Small intestine (tissue), 7 donors: ENCODE measurements around the gene PLXNB2. TPM values are rescaled to one million over a fixed set of nuclear protein-coding genes. Genes with fewer than 3 reads are reported as not detected.

ENCODE experiments used
- DNase-seq, 2 donors: peaks; one replicate each; pipeline versions ENCODE4 v3.0.0 to v3.0.0-alpha.2; 2013
- FAIRE-seq: peaks from 2 replicates; lab custom pipeline; 2012; peaks lifted over from hg19 to GRCh38; lab: Jason Lieb, UNC
- H3K27ac ChIP-seq, 3 donors: one replicate each; pipeline ENCODE4 v1.5.1; 2013; ENCODE audit warnings: low read length in 2 of 3, mild to moderate bottlenecking in 2 of 3, control low read depth in 1 of 3, inconsistent platforms in 1 of 3, low read depth in 1 of 3, moderate library complexity in 1 of 3
- H3K27me3 ChIP-seq, 3 donors: one replicate each; pipeline ENCODE4 v1.6.1; 2013; ENCODE audit warnings: low read length in 3 of 3, inconsistent platforms in 1 of 3; ENCODE audit not compliant: control insufficient read depth in 3 of 3, insufficient read depth in 3 of 3
- H3K36me3 ChIP-seq, 3 donors: one replicate each; pipeline ENCODE4 v1.6.1; 2013; ENCODE audit warnings: low read length in 3 of 3, inconsistent platforms in 1 of 3, low read depth in 1 of 3, mild to moderate bottlenecking in 1 of 3, moderate library complexity in 1 of 3; ENCODE audit not compliant: control insufficient read depth in 3 of 3, insufficient read depth in 2 of 3
- H3K4me1 ChIP-seq, 3 donors: one replicate each; pipeline ENCODE4 v1.6.1; 2013; ENCODE audit warnings: low read length in 2 of 3, inconsistent platforms in 1 of 3, low read depth in 1 of 3, mild to moderate bottlenecking in 1 of 3, moderate library complexity in 1 of 3; ENCODE audit not compliant: control insufficient read depth in 3 of 3, insufficient read depth in 2 of 3
- H3K4me3 ChIP-seq, 3 donors: one replicate each; pipeline ENCODE4 v1.5.1; 2013; ENCODE audit warnings: low read length in 3 of 3, control low read depth in 1 of 3, inconsistent platforms in 1 of 3, low read depth in 1 of 3, mild to moderate bottlenecking in 1 of 3, moderate library complexity in 1 of 3
- H3K9me3 ChIP-seq, 2 donors: one replicate each; pipeline ENCODE4 v1.6.1; 2013; ENCODE audit warnings: low read depth in 1 of 2, low read length in 1 of 2; ENCODE audit not compliant: control insufficient read depth in 2 of 2, insufficient read depth in 1 of 2
- WGBS, 3 donors: extraction: QIAGEN DNeasy Blood & Tissue Kit; methylation state at CpG; one replicate each; pipeline ENCODE4 v1.1.7; 2013; 5-methylcytosine and 5-hydroxymethylcytosine counted together
- polyA plus RNA-seq, 4 donors: library from polyadenylated mRNA; stranded (reverse) in 3 of 4; unstranded in 1 of 4; fragments of 200-250 nt in 3 of 4; fragments of 120-200 nt in 1 of 4; gene quantifications; one replicate each; pipeline versions ENCODE4 v1.2.1 to v1.2.3, GENCODE V29; 2013
- donor health status: healthy with polysubstance abuse.
- donor health status: control.
- donor health status: control.
- donor health status: Bipolar disorder and iron deficiency.
- donor health status: healthy.

Gene PLXNB2
- polyA plus RNA-seq, 4 donors = 70.3 to 179 (median 95.2) TPM

DNA sequence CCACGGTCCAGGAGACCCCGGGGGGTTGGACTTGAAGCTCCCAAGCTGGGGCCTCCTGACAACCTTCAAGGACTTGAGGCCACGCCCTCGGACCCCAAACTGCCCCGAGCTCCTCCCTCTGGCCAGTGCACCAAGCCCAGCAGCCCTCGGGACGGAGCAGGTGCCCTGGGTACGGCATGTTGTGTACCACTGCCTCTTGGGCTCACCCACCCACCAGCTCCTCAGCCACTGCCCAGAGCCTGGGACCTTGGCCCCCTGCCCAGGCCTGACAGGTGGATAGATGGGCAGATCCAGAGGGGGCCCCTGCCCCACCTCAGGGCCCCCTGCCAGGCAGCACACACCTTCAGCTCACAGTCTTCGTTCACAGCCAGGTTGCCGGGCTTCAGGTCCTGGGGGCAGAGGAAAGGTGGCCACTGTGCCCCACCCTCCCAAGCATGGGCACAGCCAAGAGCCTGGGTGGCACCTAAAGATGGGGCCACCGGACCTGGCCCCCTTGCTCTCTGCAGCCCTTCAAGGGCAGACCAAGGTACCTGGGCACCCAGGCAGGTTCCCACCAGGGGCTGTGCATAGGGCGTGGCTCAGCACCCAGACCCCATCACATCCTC, 51.1 kb downstream of the PLXNB2 start:
- DNase-seq (no peak), FAIRE-seq (no peak)
- Histone ChIP-seq H3K4me1 (no peaks in the 10 kb centered on the region), H3K9me3 (no peaks in the 10 kb centered on the region), H3K27me3 (peaks cover 0 to 11% (median 8%) of the 10 kb centered on the region in 3 donors), H3K4me3 (no peak overlapping the region), H3K27ac (no peak overlapping the region), H3K36me3 (peaks cover 0 to 5% (median 0%) of the 10 kb centered on the region in 3 donors)
- WGBS, 3 donors = 33 to 80% (median 60%) methylated on average over 10 to 12 of the region's 12 CpGs

DNA sequence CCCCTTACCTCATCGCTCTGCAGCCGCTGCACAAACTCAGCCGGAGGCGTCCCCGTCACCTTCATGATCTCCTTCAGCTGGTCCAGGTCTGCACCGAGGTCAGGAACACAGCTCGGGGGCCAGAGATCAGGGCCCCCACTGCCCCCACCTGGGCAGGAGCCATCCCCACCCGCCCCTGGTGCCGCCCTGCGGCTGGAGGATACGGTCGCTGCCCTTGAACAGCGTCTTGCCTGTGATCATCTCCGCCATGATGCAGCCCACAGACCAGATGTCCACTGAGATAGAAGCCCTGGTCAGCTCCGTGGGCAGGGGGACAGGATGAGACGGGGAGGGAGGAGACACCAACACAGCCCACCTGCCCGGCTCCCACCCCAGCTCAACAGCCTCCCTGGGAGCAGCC, 51.8 kb downstream of the PLXNB2 start:
- no peak overlapping the region for H3K4me3 ChIP-seq
- peaks cover 0 to 3% (median 0%) of the 10 kb centered on the region in 3 donors for H3K4me1 ChIP-seq
- H3K27me3 ChIP-seq = peaks cover 0 to 7% (median 2%) of the 10 kb centered on the region in 3 donors
- DNase-seq (no peak), FAIRE-seq (no peak)
- 83 to 91% (median 88%) methylated on average over 14 to 17 of the region's 17 CpGs for WGBS, 3 donors
- H3K9me3 ChIP-seq = no peaks in the 10 kb centered on the region
- H3K27ac ChIP-seq = no peak overlapping the region
- peaks cover 0 to 5% (median 0%) of the 10 kb centered on the region in 3 donors for H3K36me3 ChIP-seq

GRCh38 chr22:50255099-50255498, 52.3 kb downstream of the PLXNB2 start:
- FAIRE-seq (no peak), DNase-seq (no peak)
- peaks cover 0 to 2% (median 0%) of the 10 kb centered on the region in 3 donors for H3K27me3 ChIP-seq
- no peak overlapping the region for H3K27ac ChIP-seq
- 80 to 87% (median 86%) methylated on average over 19 of the region's 19 CpGs for WGBS, 3 donors
- H3K36me3 ChIP-seq = peaks cover 0 to 6% (median 0%) of the 10 kb centered on the region in 3 donors
- peaks cover 4 to 8% (median 4%) of the 10 kb centered on the region in 3 donors for H3K4me1 ChIP-seq
- no peaks in the 10 kb centered on the region for H3K9me3 ChIP-seq
- H3K4me3 ChIP-seq = no peak overlapping the region

GRCh38 chr22:50253941-50254340, 53.5 kb downstream of the PLXNB2 start:
- FAIRE-seq (no peak), DNase-seq (no peak)
- Histone ChIP-seq H3K4me3 (no peak overlapping the region), H3K27me3 (no peaks in the 10 kb centered on the region), H3K4me1 (peaks cover 5 to 17% (median 7%) of the 10 kb centered on the region in 3 donors), H3K27ac (no peak overlapping the region), H3K36me3 (peaks cover 0 to 15% (median 0%) of the 10 kb centered on the region in 3 donors), H3K9me3 (no peaks in the 10 kb centered on the region)
- WGBS, 3 donors = 38 to 75% (median 57%) methylated on average over 8 of the region's 8 CpGs

GRCh38 chr22:50253046-50253915, 54.2 kb downstream of the PLXNB2 start:
- 70 to 80% (median 72%) methylated on average over 22 of the region's 22 CpGs for WGBS, 3 donors
- no peak overlapping the region for H3K4me3 ChIP-seq

DNA sequence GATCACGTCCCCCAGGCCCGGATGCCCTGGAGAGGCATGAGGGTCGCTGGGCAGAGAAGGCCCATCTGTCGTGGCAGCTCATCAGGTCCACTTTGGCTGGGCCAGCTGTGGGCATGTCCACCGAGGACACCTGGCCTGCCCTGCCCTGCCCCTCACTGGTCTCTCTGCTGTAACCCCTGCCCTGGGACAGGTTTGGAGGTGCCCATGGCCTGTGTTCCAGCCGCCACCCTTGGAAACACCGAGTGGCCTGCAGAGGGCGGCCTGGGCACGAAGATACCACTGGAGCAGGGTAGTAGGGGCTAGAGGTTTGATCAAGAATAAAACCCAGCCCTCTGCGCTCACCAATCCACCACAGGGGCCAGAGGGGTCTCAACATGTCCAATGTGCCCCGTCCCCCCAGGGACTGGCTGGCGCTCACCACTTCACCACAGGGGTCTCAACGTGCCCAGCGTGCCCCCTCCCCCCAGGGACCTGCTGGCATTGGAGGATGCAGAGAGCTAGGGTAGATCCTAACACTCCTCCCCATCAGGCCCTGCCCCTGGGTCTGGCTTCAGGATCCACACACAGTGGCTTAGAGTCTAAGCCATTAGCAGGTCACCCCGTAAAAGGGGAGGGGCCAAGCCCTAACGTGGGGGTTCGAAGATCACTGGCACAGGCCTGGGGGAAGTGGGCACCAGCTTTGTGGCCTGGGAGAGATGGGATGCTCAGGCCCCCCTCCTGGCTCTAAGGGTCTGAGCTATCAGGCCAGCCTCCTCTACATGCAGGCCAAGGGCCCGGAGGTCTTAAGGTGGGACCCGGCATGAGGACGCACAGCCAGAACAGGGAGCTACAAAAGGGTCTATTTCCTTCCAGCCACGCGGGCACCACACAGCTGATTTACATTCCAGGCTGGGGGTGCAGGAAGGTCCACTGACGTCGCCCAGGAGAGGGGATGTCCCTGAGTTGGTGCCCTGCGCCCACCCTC, 55.1 kb downstream of the PLXNB2 start:
- peaks cover 5 to 19% (median 9%) of the 10 kb centered on the region in 3 donors for H3K4me1 ChIP-seq

More at GRCh38 chr22:50253046-50253915, 54.2 kb downstream of the PLXNB2 start:
- Histone ChIP-seq H3K9me3 (no peaks in the 10 kb centered on the region), H3K4me1 (peaks cover 5 to 17% (median 7%) of the 10 kb centered on the region in 3 donors), H3K27me3 (no peaks in the 10 kb centered on the region), H3K36me3 (peaks cover 0 to 22% (median 0%) of the 10 kb centered on the region in 3 donors), H3K27ac (no peak overlapping the region)
- DNase-seq (no peak), FAIRE-seq (no peak)

DNA sequence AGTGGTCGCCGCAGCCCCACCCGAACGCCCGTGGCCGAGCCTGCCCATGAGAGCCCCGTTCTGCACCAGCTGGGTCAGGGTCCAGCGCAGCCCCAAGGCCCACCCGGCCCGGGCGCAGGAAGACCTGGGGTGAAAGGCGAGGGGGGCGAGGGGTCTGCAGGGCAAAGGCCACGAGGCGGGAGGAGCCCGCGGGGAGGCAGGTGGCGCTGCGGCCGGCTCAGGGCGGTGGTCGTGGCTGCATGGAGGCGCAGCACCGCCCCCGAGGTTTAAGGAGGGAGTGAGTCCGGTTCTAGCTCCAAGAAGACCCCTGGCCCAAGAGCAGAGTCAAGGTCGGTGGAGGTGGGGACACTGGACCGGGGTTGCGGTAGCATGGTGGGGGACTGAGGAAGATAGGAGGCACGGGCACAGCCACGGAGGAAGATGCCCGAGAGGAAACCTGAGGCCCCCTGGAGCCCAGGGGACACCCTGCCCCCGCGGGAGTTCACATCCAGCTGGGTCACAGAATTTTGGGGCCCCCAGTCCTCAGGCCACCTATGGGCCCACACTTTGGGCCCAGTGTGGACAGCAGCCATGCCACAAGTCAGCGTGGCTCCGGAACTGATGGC, 55.9 kb downstream of the PLXNB2 start:
- FAIRE-seq (no peak), DNase-seq (no peak)
- Histone ChIP-seq H3K4me3 (peak overlapping the region in 2 of 3 donors; percentile 60 to 83), H3K4me1 (peaks cover 5 to 19% (median 9%) of the 10 kb centered on the region in 3 donors), H3K9me3 (no peaks in the 10 kb centered on the region), H3K27ac (peak overlapping the region in 2 of 3 donors; percentile 11 to 29), H3K27me3 (no peaks in the 10 kb centered on the region), H3K36me3 (peaks cover 0 to 39% (median 0%) of the 10 kb centered on the region in 3 donors)
- 6 to 12% (median 10%) methylated on average over 29 to 36 of the region's 36 CpGs for WGBS, 3 donors

More for the DNA sequence above, 55.1 kb downstream of the PLXNB2 start:
- no peak overlapping the region for H3K27ac ChIP-seq
- no peak for FAIRE-seq
- peak; percentile 72 to 78 for DNase-seq
- 41 to 49% (median 44%) methylated on average over 25 of the region's 25 CpGs for WGBS, 3 donors
- no peaks in the 10 kb centered on the region for H3K27me3 ChIP-seq
- H3K4me3 ChIP-seq = no peak overlapping the region
- peaks cover 0 to 31% (median 0%) of the 10 kb centered on the region in 3 donors for H3K36me3 ChIP-seq
- H3K9me3 ChIP-seq = no peaks in the 10 kb centered on the region
